DND-41 (cell line): ENCODE results near the gene TMEM97.

Source experiments
- EZH2 ChIP-seq: IDR thresholded peaks from 3 replicates; pipeline ENCODE4 v1.6.1; 2012; ENCODE audit warnings: borderline replicate concordance, low read depth, mild to moderate bottlenecking, moderate library complexity, low read length, inconsistent platforms; ENCODE audit not compliant: severe bottlenecking
- TF ChIP-seq, protein P1 (sequence below): IDR thresholded peaks from 2 replicates; pipeline ENCODE4 v1.5.1; 2012; ENCODE audit warnings: borderline replicate concordance, low read length, moderate library complexity, mild to moderate bottlenecking; ENCODE audit not compliant: poor library complexity, severe bottlenecking; ENCODE audit errors: extremely low read depth

DNA sequence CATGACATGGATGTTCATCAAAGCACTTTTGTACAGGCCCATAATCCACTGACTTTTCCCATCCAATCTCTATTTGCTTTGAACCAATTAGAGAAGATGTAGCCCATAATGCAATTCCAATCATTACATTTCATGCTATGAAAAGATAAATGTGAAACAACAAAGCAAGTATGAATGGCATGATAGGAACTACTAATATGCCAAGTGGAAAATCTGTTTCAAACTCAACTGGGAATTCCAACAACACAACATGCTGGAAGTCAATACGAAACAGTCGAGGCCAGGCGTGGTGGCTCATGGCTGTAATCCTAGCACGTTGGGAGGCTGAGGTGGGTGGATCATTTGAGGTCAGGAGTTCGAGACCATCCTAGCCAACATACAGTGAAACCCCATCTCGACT is 39.6 kb upstream of the TMEM97 start:
- TF ChIP-seq, protein P1, sequence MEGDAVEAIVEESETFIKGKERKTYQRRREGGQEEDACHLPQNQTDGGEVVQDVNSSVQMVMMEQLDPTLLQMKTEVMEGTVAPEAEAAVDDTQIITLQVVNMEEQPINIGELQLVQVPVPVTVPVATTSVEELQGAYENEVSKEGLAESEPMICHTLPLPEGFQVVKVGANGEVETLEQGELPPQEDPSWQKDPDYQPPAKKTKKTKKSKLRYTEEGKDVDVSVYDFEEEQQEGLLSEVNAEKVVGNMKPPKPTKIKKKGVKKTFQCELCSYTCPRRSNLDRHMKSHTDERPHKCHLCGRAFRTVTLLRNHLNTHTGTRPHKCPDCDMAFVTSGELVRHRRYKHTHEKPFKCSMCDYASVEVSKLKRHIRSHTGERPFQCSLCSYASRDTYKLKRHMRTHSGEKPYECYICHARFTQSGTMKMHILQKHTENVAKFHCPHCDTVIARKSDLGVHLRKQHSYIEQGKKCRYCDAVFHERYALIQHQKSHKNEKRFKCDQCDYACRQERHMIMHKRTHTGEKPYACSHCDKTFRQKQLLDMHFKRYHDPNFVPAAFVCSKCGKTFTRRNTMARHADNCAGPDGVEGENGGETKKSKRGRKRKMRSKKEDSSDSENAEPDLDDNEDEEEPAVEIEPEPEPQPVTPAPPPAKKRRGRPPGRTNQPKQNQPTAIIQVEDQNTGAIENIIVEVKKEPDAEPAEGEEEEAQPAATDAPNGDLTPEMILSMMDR: no peak
- no peak for TF ChIP-seq EZH2
